ENCODE data around the gene PPP4R3A.

The PPP4R3A gene

DNA sequence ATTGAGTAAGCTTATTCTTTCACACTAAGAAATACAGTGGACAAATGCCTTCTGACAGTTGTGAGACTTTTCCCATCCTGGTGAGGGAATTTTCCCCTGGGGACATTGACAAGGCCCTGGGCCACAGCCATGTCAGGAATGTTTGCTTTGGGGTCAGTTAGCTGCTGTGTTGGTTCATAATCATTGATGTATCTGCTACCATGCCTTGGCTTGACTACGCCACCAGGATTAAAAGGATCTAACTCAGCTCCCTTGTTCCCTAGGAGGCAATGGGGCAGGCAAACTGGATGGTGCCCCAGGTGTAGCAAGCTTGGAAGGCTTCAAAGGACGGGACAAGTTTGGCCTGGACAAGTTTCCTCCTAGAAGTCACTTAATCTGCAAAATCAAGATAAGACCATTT, 89.4 kb downstream of the PPP4R3A start:
- H3K4me3 ChIP-seq (replicated peaks; ENCODE audit: low read depth, low read length) = no peak overlapping the region
- no peak for DNase-seq (ENCODE audit: extremely low read depth, low read depth)
- TF ChIP-seq, protein P1, sequence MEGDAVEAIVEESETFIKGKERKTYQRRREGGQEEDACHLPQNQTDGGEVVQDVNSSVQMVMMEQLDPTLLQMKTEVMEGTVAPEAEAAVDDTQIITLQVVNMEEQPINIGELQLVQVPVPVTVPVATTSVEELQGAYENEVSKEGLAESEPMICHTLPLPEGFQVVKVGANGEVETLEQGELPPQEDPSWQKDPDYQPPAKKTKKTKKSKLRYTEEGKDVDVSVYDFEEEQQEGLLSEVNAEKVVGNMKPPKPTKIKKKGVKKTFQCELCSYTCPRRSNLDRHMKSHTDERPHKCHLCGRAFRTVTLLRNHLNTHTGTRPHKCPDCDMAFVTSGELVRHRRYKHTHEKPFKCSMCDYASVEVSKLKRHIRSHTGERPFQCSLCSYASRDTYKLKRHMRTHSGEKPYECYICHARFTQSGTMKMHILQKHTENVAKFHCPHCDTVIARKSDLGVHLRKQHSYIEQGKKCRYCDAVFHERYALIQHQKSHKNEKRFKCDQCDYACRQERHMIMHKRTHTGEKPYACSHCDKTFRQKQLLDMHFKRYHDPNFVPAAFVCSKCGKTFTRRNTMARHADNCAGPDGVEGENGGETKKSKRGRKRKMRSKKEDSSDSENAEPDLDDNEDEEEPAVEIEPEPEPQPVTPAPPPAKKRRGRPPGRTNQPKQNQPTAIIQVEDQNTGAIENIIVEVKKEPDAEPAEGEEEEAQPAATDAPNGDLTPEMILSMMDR (IDR thresholded peaks at IDR 0.05; ENCODE audit: low read depth, low read length, missing control alignments) = no peak

DNA sequence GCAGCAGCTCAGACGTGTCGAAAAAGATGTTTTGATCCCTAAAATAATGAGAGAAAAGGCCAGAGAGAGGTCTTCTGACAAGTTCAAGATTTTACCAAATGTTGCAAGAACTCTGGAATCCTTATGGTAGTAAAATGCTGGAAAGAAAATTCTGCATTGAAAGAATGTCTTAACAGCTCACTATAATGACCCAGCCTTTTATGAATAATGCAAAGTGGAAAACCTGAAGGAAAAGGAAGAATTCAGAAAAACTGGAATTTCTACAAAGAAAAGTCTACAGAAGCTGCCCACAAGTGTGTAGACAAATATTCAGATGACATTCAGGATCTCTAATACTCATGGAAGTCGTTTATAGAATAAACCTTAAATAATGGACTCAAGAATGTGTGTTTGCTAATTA, 90.7 kb downstream of the PPP4R3A start:
- DNase-seq (ENCODE audit: extremely low read depth, low read depth) = no peak
- TF ChIP-seq, protein P1 (IDR thresholded peaks at IDR 0.05; ENCODE audit: low read depth, low read length, missing control alignments) = no peak
- H3K4me3 ChIP-seq (replicated peaks; ENCODE audit: low read depth, low read length) = no peak overlapping the region

DNA sequence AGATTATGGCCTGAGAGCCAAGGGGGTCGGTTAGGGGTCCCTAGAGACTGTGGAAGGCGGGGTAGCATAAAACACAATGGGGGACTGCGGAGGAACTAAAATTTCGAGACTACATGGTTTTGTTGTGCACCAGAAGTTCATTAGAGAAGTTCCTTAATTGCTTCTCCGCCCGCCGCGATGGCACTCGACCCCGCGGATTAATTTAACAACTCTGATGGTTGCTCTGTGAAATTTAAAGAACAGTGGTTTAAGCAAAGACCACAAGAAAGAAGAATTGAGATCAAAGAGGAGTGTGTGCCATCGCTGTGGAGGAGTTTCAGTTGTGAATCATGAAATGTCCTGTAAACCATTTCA, 91.1 kb downstream of the PPP4R3A start:
- no peak overlapping the region for H3K4me3 ChIP-seq (replicated peaks; ENCODE audit: low read depth, low read length)
- TF ChIP-seq, protein P1 (IDR thresholded peaks at IDR 0.05; ENCODE audit: low read depth, low read length, missing control alignments) = no peak
- no peak for DNase-seq (ENCODE audit: extremely low read depth, low read depth)

DNA sequence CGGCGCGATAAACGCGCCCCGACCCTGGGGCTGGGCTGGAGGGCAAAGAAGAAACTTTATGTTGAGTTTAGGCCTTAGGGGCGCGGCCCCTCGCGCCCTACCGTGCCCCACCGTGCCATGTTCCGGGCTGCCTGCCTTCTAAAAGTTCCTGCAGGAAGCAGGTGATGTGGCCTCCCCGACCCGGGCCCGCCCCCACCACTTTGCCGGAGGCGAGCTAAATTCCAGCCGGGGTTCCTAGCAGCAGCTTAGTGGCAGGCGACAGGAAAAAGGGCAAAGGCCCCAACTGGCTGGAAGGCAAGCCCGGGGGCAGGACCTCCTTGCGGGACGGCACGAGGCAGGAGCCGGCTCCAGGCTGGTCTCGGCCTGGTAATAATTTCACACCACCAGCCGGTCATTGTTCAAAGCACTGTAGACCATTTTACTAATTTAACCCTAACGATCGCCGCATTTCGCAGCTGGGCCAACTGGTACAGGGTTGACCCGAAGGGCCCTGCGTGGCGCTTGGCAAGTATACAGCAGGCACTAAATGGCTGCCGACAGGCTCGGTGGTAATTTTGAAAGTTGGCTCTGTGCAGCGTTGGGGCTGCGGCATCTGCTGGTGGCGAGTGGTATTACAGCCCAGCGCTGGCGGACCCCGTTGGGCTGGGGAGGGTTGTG, 91.6 kb downstream of the PPP4R3A start:
- peak; percentile 3 for DNase-seq (ENCODE audit: extremely low read depth, low read depth)
- TF ChIP-seq, protein P1 (IDR thresholded peaks at IDR 0.05; ENCODE audit: low read depth, low read length, missing control alignments) = peak; percentile 88
- peak overlapping the region; percentile 20; the same call in 1 of the 2 replicates for H3K4me3 ChIP-seq (replicated peaks; ENCODE audit: low read depth, low read length)

DNA sequence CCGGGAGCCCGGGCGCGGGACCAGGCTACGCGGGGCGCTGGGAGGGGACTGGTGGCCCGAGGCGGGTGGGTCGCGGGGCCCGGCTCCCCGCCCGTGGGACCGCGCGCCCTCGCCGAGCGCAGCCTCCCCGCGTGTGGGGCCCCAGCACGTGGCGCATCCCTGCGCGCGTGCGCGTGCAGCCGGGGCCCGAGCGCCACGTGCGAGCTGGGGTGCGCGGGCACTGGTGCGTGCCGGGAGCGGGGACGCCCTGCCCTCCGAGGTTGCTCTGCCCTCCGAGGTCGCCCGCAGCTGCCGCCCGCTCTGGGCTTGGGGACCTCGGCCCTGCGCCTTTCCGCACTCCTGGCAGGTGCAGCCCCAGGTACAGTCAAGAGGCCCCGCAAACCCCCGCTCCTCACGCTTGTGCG, 92.1 kb downstream of the PPP4R3A start:
- TF ChIP-seq, protein P1 (IDR thresholded peaks at IDR 0.05; ENCODE audit: low read depth, low read length, missing control alignments) = no peak
- peak overlapping the region; percentile 20; the same call in 1 of the 2 replicates for H3K4me3 ChIP-seq (replicated peaks; ENCODE audit: low read depth, low read length)
- DNase-seq (ENCODE audit: extremely low read depth, low read depth) = no peak

DNA sequence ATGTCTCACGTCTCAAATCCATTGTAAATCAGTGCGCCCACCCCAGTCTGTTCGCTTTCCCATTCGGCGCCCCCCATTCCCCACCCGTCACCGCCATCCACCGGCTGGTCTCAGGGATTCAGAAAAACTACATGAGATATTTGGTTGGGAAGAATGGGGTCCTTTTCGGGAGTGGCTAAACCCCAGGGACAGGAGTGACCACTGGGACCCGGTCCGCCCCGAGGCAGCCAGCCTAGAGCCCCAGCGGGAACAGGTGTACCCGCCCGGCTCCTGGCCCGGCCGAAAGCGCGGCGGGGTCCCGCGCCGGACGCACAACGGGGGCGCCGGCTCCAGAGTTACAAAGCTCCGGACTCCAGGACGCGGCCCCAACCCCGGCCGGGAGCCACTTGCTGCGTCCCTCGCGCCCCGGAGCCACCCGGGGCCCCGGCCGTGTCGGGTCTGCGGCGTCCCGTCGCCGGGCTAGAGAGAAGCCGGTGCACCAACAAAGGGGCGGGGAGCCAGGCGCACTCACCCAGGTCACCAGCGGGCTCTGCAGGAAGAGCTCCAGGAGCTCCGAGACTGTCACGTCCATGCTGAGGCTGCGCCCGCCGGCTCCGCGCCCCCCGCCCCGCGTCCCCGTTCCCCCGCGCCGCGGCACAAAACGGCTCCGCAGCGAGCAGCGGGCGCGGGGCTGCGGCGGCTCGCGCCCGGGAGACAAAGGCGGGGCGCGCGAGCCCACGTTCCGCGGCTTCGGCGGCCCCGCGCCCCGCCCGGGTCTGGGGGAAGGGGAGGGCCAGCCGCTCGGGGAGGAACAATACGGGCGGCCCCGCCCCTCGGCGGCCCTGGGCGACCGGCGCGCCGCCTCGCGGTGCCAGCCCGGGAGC, 92.8 kb downstream of the PPP4R3A start, which contains the start of gene CCDC88C:
CCDC88C (minus strand) TSS at position 701 of the 863 bp plus-strand sequence; CDS start at position 571, 130 bp downstream.
- TF ChIP-seq, protein P1 (IDR thresholded peaks at IDR 0.05; ENCODE audit: low read depth, low read length, missing control alignments) = no peak
- peak within 1 kb of the TSS; percentile 46 for H3K4me3 ChIP-seq (replicated peaks; ENCODE audit: low read depth, low read length)
- DNase-seq (ENCODE audit: extremely low read depth, low read depth) = no peak

Measured in HFF-Myc (cell line).